Tibial nerve (tissue), 4 donors: ENCODE measurements around the gene GUCY1A1. TPM values are rescaled to one million over a fixed set of nuclear protein-coding genes. Genes with fewer than 3 reads are reported as not detected.

Experiments used
- DNase-seq, 2 donors: peaks; one replicate each; pipeline ENCODE4 v3.0.0-alpha.2; 2019; ENCODE audit warnings: low spot score in 2 of 2
- H3K27ac ChIP-seq, 4 donors: fragments of 200-600 bp; sonication (generic) in 3 of 4; one replicate each; pipeline ENCODE4 v1.5.1; 2017 to 2019; ENCODE audit warnings: mild to moderate bottlenecking in 1 of 4
- H3K27me3 ChIP-seq, 2 donors: fragments of 200-600 bp; sonication (generic) in 1 of 2; one replicate each; pipeline versions ENCODE4 v1.5.1 to v1.6.0; 2017 to 2019
- H3K36me3 ChIP-seq, 3 donors: fragments of 200-600 bp; sonication (generic); one replicate each; pipeline ENCODE4 v1.5.1; 2018 to 2019
- H3K4me1 ChIP-seq, 4 donors: fragments of 200-600 bp; sonication (generic) in 3 of 4; one replicate each; pipeline ENCODE4 v1.5.1; 2017 to 2019
- H3K4me3 ChIP-seq, 4 donors: fragments of 200-600 bp; sonication (generic) in 3 of 4; one replicate each; pipeline ENCODE4 v1.5.1; 2017 to 2019; ENCODE audit warnings: mild to moderate bottlenecking in 1 of 4, moderate library complexity in 1 of 4
- H3K9me3 ChIP-seq, 4 donors: fragments of 200-600 bp; sonication (generic) in 3 of 4; one replicate each; pipeline ENCODE4 v1.5.1; 2017 to 2019
- EP300 ChIP-seq, 2 donors: sonication (generic); formaldehyde crosslinking; IDR thresholded peaks; one replicate each; pipeline ENCODE4 v1.6.1; 2017; ENCODE audit warnings: antibody characterized with exemption in 2 of 2, mild to moderate bottlenecking in 1 of 2
- POLR2A ChIP-seq, 2 donors: fragments of 450-650 bp; IDR thresholded peaks; one replicate each; pipeline ENCODE4 v1.6.1; 2017; ENCODE audit warnings: antibody characterized with exemption in 2 of 2, mild to moderate bottlenecking in 2 of 2, moderate library complexity in 2 of 2
- WGBS, 2 donors: methylation state at CpG; one replicate each; pipeline ENCODE4 v1.1.5; 2018; 5-methylcytosine and 5-hydroxymethylcytosine counted together
- total RNA-seq, 4 donors: library from RNA; depleted of rRNA; stranded (reverse); fragments of >200 nt; gene quantifications; one replicate each; pipeline ENCODE4 v1.1.0, GENCODE V29; 2016
- TF ChIP-seq, protein P1 (sequence below), 5 experiments: fragments of 200-600 bp in 3 of 5; fragments of 450-650 bp in 2 of 5; sonication (generic) in 3 of 5; IDR thresholded peaks; one replicate each; pipeline ENCODE4 v1.5.1; 2016 to 2019; ENCODE audit warnings: antibody characterized with exemption in 5 of 5, mild to moderate bottlenecking in 3 of 5, moderate library complexity in 2 of 5

GUCY1A1 gene
- total RNA-seq, 4 donors from 2014 or later, result 6.7 to 20.3 (median 9.3) TPM

DNA sequence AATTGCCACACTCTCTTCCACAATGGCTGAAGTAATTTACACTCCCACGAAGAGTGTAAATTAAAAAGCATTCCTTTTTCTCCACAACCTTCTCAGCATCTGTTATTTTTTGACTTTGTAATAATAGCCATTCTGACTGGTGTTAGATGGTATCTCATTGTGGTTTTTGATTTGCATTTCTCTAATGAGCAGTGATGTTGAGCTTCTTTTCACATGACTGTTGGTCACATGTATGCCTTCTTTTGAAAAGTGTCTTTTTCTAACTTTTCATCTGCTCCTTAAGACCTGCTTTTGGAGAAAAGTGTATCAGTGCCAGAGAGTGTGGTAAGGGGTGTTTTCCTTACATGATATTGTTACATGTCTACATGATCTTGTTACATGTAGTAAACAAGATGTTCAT, 25.7 kb downstream of the GUCY1A1 start:
- Histone ChIP-seq H3K27me3 (no peaks in the 10 kb centered on the region), H3K9me3 (no peaks in the 10 kb centered on the region), H3K4me3 (no peak overlapping the region), H3K4me1 (peaks cover 0 to 3% (median 0%) of the 10 kb centered on the region in 4 donors), H3K27ac (no peak overlapping the region), H3K36me3 (no peaks in the 10 kb centered on the region)
- TF ChIP-seq, protein P1, sequence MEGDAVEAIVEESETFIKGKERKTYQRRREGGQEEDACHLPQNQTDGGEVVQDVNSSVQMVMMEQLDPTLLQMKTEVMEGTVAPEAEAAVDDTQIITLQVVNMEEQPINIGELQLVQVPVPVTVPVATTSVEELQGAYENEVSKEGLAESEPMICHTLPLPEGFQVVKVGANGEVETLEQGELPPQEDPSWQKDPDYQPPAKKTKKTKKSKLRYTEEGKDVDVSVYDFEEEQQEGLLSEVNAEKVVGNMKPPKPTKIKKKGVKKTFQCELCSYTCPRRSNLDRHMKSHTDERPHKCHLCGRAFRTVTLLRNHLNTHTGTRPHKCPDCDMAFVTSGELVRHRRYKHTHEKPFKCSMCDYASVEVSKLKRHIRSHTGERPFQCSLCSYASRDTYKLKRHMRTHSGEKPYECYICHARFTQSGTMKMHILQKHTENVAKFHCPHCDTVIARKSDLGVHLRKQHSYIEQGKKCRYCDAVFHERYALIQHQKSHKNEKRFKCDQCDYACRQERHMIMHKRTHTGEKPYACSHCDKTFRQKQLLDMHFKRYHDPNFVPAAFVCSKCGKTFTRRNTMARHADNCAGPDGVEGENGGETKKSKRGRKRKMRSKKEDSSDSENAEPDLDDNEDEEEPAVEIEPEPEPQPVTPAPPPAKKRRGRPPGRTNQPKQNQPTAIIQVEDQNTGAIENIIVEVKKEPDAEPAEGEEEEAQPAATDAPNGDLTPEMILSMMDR (IDR thresholded peaks at IDR 0.05), result no peak
- TF ChIP-seq EP300 (IDR thresholded peaks at IDR 0.05), result no peak
- no peak for TF ChIP-seq POLR2A (IDR thresholded peaks at IDR 0.05)
- DNase-seq, result no peak
- whole genome bisulfite sequencing, 2 donors, result 86 to 90% methylated on average over 1 of the region's 1 CpG

DNA sequence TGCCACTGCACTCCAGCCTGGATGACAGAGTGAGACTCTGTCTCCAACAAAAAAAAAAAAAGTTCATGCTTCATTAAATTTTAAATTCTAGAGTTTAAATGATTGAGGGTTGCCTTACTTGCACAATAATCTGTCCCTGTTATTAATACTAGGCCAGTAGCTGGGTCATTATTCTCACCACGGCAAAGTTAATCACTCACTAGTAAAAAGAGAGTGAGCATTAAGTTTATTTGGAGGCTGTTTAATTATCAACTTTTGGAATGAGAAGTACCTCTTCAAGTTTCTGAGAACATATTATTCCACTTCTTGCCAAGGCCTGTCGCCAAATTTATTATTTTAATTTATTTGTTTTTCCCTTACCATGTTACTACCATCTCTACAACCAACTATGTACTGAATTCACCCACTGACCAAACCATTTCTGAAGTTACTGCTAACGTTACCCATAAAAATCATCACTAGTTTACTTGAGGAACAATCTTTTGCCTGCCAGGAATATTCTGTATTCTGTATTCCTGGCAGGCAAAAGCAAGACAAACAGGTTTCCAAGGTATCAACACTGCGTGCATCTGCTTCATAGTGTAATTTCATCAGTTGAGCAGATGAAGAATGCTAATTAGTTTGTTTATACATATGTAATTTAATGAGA, 26.5 kb downstream of the GUCY1A1 start:
- TF ChIP-seq, protein P1 (IDR thresholded peaks at IDR 0.05), result no peak
- TF ChIP-seq EP300 (IDR thresholded peaks at IDR 0.05), result no peak
- TF ChIP-seq POLR2A (IDR thresholded peaks at IDR 0.05), result no peak
- peaks cover 0 to under 1% (median 0%) of the 10 kb centered on the region in 4 donors for H3K9me3 ChIP-seq
- no peak overlapping the region for H3K27ac ChIP-seq

DNA sequence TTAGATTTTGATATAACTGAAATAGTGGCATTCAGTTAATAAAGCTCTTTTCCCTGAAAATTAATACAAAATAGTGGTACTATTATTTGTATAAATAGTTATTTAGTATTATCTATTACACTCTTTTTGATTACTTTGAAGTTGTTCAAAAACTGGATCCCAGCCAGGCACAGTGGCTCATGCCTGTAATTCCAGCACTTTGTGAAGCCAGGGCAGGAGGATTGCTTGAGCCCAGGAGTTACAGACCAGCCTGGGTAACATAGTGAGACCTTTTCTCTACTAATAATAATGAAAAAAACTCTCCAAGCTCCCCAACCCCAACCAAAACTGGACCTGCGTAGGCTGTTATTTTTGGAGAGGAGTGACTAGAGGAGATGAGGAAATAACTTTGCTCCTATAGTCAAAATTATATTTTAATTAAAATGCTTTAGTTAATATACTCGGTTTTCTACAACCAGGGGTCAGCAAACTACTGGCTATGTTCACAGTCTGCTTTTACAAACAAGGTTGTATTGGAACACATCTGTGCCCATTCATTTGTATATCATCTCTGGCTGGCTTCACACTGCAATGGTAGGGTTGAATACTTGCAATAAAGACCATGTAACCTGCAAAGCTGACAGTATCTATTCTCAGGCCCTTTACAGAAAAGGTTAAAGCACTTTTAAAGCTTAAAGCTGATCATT, 27.6 kb downstream of the GUCY1A1 start:
- Histone ChIP-seq H3K27ac (no peak overlapping the region), H3K4me3 (no peak overlapping the region), H3K27me3 (no peaks in the 10 kb centered on the region), H3K9me3 (peaks cover 0 to 10% (median 2%) of the 10 kb centered on the region in 4 donors), H3K36me3 (no peaks in the 10 kb centered on the region), H3K4me1 (peaks cover 0 to 3% (median 0%) of the 10 kb centered on the region in 4 donors)
- WGBS, 2 donors, result 57 to 64% methylated on average over 2 of the region's 2 CpGs
- DNase-seq, result no peak
- no peak for TF ChIP-seq EP300 (IDR thresholded peaks at IDR 0.05)
- TF ChIP-seq POLR2A (IDR thresholded peaks at IDR 0.05), result no peak
- TF ChIP-seq, protein P1 (IDR thresholded peaks at IDR 0.05), result no peak

More for the DNA sequence above, 26.5 kb downstream of the GUCY1A1 start:
- Histone ChIP-seq H3K36me3 (no peaks in the 10 kb centered on the region), H3K27me3 (no peaks in the 10 kb centered on the region), H3K4me1 (peaks cover 0 to 3% (median 0%) of the 10 kb centered on the region in 4 donors), H3K4me3 (no peak overlapping the region)
- WGBS, 2 donors, result 62 to 69% methylated on average over 4 of the region's 4 CpGs
- DNase-seq, result no peak

DNA sequence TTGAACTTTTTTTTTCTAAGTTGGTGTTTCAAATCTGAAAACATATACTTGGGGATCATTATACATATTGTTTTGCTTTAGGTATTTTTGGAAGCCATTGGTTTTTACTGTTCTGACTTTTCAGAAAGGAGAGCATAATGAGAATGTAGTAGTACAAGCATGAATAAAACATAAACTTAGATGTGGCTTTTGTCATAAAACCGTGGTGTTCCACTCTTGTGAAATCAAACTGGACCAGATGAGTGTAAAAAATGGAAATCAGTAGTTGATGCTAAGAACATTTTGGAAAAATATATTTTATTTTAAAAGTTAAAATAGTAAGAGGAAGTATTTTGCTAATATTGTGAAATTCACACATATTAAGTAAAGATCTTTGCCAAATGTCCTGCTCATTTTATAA, 29.6 kb downstream of the GUCY1A1 start:
- peaks cover 0 to 3% (median 0%) of the 10 kb centered on the region in 4 donors for H3K4me1 ChIP-seq
- no peak overlapping the region for H3K4me3 ChIP-seq
- H3K27me3 ChIP-seq, result no peaks in the 10 kb centered on the region
- WGBS, 2 donors, result 54 to 68% methylated on average over 1 of the region's 1 CpG
- DNase-seq, result no peak
- H3K27ac ChIP-seq, result no peak overlapping the region
- no peaks in the 10 kb centered on the region for H3K36me3 ChIP-seq
- TF ChIP-seq, protein P1 (IDR thresholded peaks at IDR 0.05), result no peak
- H3K9me3 ChIP-seq, result peaks cover 0 to 10% (median 2%) of the 10 kb centered on the region in 4 donors

DNA sequence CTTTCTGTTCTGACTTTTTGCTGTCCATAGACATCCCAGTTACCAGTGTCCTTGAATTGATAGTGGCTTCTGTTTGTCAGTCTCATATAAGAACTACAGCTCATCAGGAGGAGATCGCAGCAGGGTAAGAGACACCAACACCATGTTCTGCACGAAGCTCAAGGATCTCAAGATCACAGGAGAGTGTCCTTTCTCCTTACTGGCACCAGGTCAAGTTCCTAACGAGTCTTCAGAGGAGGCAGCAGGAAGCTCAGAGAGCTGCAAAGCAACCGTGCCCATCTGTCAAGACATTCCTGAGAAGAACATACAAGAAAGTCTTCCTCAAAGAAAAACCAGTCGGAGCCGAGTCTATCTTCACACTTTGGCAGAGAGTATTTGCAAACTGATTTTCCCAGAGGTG, 30.1 kb downstream of the GUCY1A1 start:
- H3K4me3 ChIP-seq, result no peak overlapping the region
- no peak overlapping the region for H3K27ac ChIP-seq
- H3K9me3 ChIP-seq, result peaks cover 0 to 10% (median 2%) of the 10 kb centered on the region in 4 donors
- no peak for DNase-seq
- TF ChIP-seq, protein P1 (IDR thresholded peaks at IDR 0.05), result no peak
- no peak for TF ChIP-seq POLR2A (IDR thresholded peaks at IDR 0.05)
- TF ChIP-seq EP300 (IDR thresholded peaks at IDR 0.05), result no peak
- H3K36me3 ChIP-seq, result no peaks in the 10 kb centered on the region
- WGBS, 2 donors, result 61 to 71% methylated on average over 6 of the region's 6 CpGs
- H3K27me3 ChIP-seq, result no peaks in the 10 kb centered on the region
- H3K4me1 ChIP-seq, result peaks cover 0 to 3% (median 0%) of the 10 kb centered on the region in 4 donors
